Activated CD8-positive, alpha-beta T cell treated with anti-CD3 and anti-CD28 coated beads for 36 hours (primary cell): ENCODE data around the gene PADI4. TPM values are rescaled to one million over a fixed set of nuclear protein-coding genes. Genes with fewer than 3 reads are reported as not detected.

ENCODE experiments used
- ATAC-seq: fragments of 200-7000 bp; cut with Tn5 transposase; one replicate; pipeline ENCODE4 v1.10.0; 2021; ENCODE audit warnings: mild to moderate bottlenecking, moderate library complexity
- CTCF ChIA-PET: fragments of 350-600 bp; sonication (Branson Sonifier 250); formaldehyde crosslinking; loops from one replicate; lab custom pipeline; 2021; ENCODE audit warnings: antibody characterized with exemption; lab: Charles Lee
- POLR2A ChIA-PET: fragments of 350-600 bp; sonication (Branson Sonifier 250); formaldehyde crosslinking; loops from one replicate; lab custom pipeline; 2021; ENCODE audit warnings: antibody characterized with exemption; lab: Charles Lee
- DNase-seq: peaks from one replicate; pipeline ENCODE4 v3.0.0-alpha.2; 2020
- H3K27ac Mint-ChIP-seq: one replicate; pipeline ENCODE4 v1.8.0; 2021; ENCODE audit warnings: mild to moderate bottlenecking, mixed read lengths
- H3K27me3 Mint-ChIP-seq: one replicate; pipeline ENCODE4 v1.8.0; 2021; ENCODE audit warnings: mixed read lengths
- H3K36me3 Mint-ChIP-seq: one replicate; pipeline ENCODE4 v1.8.0; 2021; ENCODE audit warnings: low read depth, mixed read lengths
- H3K4me1 Mint-ChIP-seq: one replicate; pipeline ENCODE4 v1.8.0; 2021; ENCODE audit warnings: low read depth, mixed read lengths
- H3K4me3 Mint-ChIP-seq: one replicate; pipeline ENCODE4 v1.8.0; 2021; ENCODE audit warnings: mild to moderate bottlenecking, moderate library complexity, mixed read lengths
- H3K9me3 Mint-ChIP-seq: one replicate; pipeline ENCODE4 v1.8.0; 2021; ENCODE audit warnings: mixed read lengths
- intact Hi-C: fragments of 100-400 bp; cut with micrococcal nuclease; formaldehyde crosslinking; loops from one replicate; pipeline ENCODE4 v1.10.0; 2022
- total RNA-seq, 2 experiments: library from RNA; stranded (reverse); gene quantifications; one replicate each; pipeline ENCODE4 v1.2.3, GENCODE V29; 2021
- TF ChIP-seq, protein P1 (sequence below): fragments of 200-600 bp; IDR thresholded peaks from one replicate; pipeline ENCODE4 v1.8.0; 2022; ENCODE audit warnings: antibody characterized with exemption, mild to moderate bottlenecking

Gene PADI4
- total RNA-seq, 2 experiments from 2014 or later: 1.6 to 1.8 TPM

DNA sequence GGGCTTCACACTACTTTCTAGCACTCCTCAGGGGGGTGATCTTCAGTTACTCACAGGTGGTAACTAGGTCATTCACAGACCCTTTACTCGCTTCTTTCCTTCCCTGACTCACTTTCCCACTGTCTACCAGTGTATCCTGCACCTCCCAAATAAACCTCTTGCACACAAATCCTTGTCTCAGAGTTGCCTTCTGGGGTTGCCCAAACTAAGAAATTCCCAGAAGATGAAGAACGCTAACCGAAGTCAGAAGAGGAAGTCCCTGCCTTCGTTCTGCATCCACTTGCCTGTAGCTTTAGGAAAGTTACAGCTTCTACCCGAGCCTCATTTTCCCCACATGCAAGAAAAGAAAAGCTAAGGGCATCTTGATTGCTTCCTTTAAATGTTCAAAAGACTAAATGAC lies 11.9 kb upstream of the PADI4 start:
- H3K4me1 Mint-ChIP-seq: no peaks in the 10 kb centered on the region
- POLR2A ChIA-PET: interaction anchor here (0.5 kb wide), 1 partner anchor 22 kb away, joined by 3 read pairs; no protein-coding TSS in a partner anchor
- ATAC-seq (no peak), DNase-seq (no peak)
- no peaks in the 10 kb centered on the region for H3K36me3 Mint-ChIP-seq
- CTCF ChIA-PET: interaction anchor here (1.1 kb wide), 1 partner anchor 173 kb away, joined by 3 read pairs; no protein-coding TSS in a partner anchor
- H3K4me3 Mint-ChIP-seq: no peak overlapping the region
- H3K9me3 Mint-ChIP-seq: no peaks in the 10 kb centered on the region
- H3K27me3 Mint-ChIP-seq: peaks cover 8% of the 10 kb centered on the region
- TF ChIP-seq, protein P1, sequence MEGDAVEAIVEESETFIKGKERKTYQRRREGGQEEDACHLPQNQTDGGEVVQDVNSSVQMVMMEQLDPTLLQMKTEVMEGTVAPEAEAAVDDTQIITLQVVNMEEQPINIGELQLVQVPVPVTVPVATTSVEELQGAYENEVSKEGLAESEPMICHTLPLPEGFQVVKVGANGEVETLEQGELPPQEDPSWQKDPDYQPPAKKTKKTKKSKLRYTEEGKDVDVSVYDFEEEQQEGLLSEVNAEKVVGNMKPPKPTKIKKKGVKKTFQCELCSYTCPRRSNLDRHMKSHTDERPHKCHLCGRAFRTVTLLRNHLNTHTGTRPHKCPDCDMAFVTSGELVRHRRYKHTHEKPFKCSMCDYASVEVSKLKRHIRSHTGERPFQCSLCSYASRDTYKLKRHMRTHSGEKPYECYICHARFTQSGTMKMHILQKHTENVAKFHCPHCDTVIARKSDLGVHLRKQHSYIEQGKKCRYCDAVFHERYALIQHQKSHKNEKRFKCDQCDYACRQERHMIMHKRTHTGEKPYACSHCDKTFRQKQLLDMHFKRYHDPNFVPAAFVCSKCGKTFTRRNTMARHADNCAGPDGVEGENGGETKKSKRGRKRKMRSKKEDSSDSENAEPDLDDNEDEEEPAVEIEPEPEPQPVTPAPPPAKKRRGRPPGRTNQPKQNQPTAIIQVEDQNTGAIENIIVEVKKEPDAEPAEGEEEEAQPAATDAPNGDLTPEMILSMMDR: no peak
- no peak overlapping the region for H3K27ac Mint-ChIP-seq
- intact Hi-C loops: no loop called here

DNA sequence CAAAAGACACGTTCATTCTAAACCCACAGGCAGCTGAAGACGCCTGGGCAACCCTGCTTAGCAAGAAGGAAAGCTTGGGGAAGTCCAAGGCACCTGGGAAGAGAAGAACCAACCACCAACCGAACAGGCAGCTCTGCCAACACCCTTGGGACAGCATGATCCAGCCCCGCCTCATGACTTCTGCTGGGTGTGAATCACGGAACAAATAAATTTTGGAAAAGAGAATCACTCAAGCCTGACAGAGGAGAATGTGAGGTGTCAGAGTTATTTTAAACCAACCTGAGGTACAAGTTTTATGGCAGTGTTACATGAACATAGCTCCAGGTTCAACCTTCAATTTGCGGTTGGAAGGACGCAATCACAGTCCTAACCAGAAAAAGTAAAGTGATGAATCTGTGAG lies 10.0 kb upstream of the PADI4 start:
- no peak for ATAC-seq
- TF ChIP-seq, protein P1: no peak
- H3K36me3 Mint-ChIP-seq: peaks cover 5% of the 10 kb centered on the region
- no peak overlapping the region for H3K4me3 Mint-ChIP-seq
- ChIA-PET POLR2A (no interaction called here), CTCF (no interaction called here)
- H3K27ac Mint-ChIP-seq: no peak overlapping the region
- intact Hi-C loops: no loop called here
- DNase-seq: no peak
- peaks cover 10% of the 10 kb centered on the region for H3K27me3 Mint-ChIP-seq
- no peaks in the 10 kb centered on the region for H3K4me1 Mint-ChIP-seq
- peaks cover 10% of the 10 kb centered on the region for H3K9me3 Mint-ChIP-seq

DNA sequence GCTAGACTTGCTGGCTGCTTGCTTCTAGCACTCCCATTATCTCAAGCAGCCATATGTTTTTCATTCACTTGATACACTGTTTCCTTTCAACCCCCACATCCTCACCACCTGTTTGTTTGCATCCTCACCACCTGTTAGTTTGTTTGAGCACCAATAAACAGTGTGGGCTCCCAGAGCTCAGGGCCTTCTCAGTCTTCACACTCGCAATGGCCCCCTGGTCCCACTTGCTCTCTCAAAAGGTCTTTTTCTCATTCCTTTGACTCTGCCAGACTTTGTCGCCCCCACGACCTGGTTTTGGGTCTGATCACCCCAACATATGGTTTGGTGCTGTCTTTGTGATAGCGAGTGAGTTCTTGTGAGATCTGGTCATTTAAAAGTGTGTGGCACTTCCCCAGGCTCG lies 6.2 kb upstream of the PADI4 start:
- no peak overlapping the region for H3K4me3 Mint-ChIP-seq
- ChIA-PET CTCF (no interaction called here), POLR2A (no interaction called here)
- H3K36me3 Mint-ChIP-seq: peaks cover 5% of the 10 kb centered on the region
- intact Hi-C loops: no loop called here
- no peak for ATAC-seq
- peaks cover 4% of the 10 kb centered on the region for H3K27me3 Mint-ChIP-seq
- no peak overlapping the region for H3K27ac Mint-ChIP-seq
- TF ChIP-seq, protein P1: no peak
- no peaks in the 10 kb centered on the region for H3K4me1 Mint-ChIP-seq
- DNase-seq: no peak
- H3K9me3 Mint-ChIP-seq: peaks cover 10% of the 10 kb centered on the region

DNA sequence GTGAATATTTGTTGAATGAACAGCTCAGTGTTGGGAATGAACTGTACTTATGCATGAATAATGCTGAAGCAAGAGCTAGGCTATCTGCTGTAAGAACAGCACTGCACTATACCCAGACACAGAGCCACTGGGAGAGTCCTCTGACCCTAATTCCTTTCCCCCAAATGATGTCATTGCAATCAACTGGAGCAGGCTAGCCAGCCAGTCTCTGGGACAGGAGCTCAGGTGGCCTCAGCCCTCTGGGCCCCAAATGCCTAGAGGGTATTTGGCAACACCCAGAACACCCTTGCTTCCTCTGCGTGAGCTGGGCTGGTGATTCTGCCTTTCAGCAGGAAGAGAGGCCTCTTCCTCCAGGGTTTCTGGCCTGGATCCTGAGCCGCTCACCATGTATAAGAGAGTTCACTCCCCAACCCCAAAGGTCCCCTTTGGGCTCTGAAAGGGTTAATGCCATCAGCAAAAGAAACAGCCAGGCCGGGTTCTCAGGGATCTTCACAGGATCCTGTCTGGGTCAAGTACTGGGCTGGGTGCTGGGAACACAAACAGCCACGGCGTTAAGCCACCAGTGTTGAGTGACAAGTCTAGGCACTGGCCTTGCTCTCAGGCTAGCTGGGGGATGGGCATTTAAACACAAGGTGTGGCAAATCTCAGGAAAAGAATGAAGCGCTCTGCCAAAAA lies 3.7 kb upstream of the PADI4 start:
- no peaks in the 10 kb centered on the region for H3K4me1 Mint-ChIP-seq
- H3K27me3 Mint-ChIP-seq: peaks cover 6% of the 10 kb centered on the region
- no peak for DNase-seq
- H3K9me3 Mint-ChIP-seq: peaks cover 10% of the 10 kb centered on the region
- TF ChIP-seq, protein P1: no peak
- intact Hi-C loops: no loop called here
- no peak overlapping the region for H3K4me3 Mint-ChIP-seq
- ATAC-seq: no peak
- CTCF ChIA-PET: no interaction called here
- POLR2A ChIA-PET: interaction anchor here (0.6 kb wide), 1 partner anchor 611 kb away, joined by 3 read pairs; no protein-coding TSS in a partner anchor
- peaks cover 5% of the 10 kb centered on the region for H3K36me3 Mint-ChIP-seq
- no peak overlapping the region for H3K27ac Mint-ChIP-seq

DNA sequence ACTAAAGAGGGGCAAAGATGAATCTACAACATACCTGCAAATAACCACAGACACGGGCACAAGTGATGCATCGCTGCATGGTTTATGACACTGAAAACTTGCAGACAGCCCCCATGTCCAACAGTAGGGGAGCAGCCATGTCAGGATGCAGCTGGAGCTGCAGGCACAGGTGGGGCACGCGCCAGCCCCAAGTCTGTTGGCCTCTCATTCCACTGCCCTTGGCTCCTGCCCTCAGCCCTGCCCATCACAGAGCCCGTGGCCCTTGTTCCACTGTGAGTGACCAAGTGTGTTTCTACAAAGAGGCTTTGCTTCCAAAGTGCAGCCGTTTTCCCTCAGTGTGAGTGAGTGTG lies 3.2 kb upstream of the PADI4 start:
- TF ChIP-seq, protein P1: no peak
- Mint-ChIP-seq H3K9me3 (peaks cover 10% of the 10 kb centered on the region), H3K27ac (no peak overlapping the region), H3K27me3 (peaks cover 10% of the 10 kb centered on the region), H3K36me3 (peaks cover 5% of the 10 kb centered on the region), H3K4me1 (no peaks in the 10 kb centered on the region), H3K4me3 (no peak overlapping the region)
- intact Hi-C loops: no loop called here
- DNase-seq (no peak), ATAC-seq (no peak)
- CTCF ChIA-PET: no interaction called here
- POLR2A ChIA-PET: interaction anchor here (0.6 kb wide), 1 partner anchor 610 kb away, joined by 3 read pairs; no protein-coding TSS in a partner anchor
